H4 (cell line): ENCODE measurements around the gene TTYH1. TPM values are rescaled to one million over a fixed set of nuclear protein-coding genes. Genes with fewer than 3 reads are reported as not detected.
A peak's percentile ranks its signal among the peaks of the same experiment; 100 is the strongest.

Experiments used
- DNase-seq: peaks from one replicate; pipeline ENCODE4 v3.0.0-alpha.2; 2015; ENCODE audit warnings: low spot score
- total RNA-seq: library from RNA; depleted of rRNA; stranded (reverse); fragments of >200 nt; shearing (Covaris generic); gene quantifications from 2 replicates; pipeline ENCODE4 v1.2.3, GENCODE V29; 2014; rRNA removed

Gene TTYH1
- total RNA-seq, 1 experiment from 2014 or later: not detected

- peak; percentile 73 for DNase-seq
Measured at GRCh38 chr19:54478677-54479266, 63.5 kb downstream of the TTYH1 start.

GRCh38 chr19:54480051-54480450, 64.8 kb downstream of the TTYH1 start:
- no peak for DNase-seq

- peak; percentile 77 for DNase-seq
Measured at GRCh38 chr19:54481326-54481930, 66.2 kb downstream of the TTYH1 start.

- no peak for DNase-seq
Measured at GRCh38 chr19:54482889-54483288, 67.6 kb downstream of the TTYH1 start.

- DNase-seq: no peak
Measured at GRCh38 chr19:54484451-54484850, 69.2 kb downstream of the TTYH1 start.

- no peak for DNase-seq
Measured at GRCh38 chr19:54485851-54486250, 70.6 kb downstream of the TTYH1 start.

Other genes with a start within 250 kb of the TTYH1 start
- not detected in 2 replicates for gene TMC4, start 242.3 kb upstream of the TTYH1 start, total RNA-seq
- 88.1 and 139 TPM in 2 replicates for gene MBOAT7, start 225.9 kb upstream of the TTYH1 start, total RNA-seq
- gene TSEN34, start 224.2 kb upstream of the TTYH1 start, total RNA-seq: 166 and 167 TPM in 2 replicates
- 2,262 and 2,532 TPM in 2 replicates for gene RPS9, start 214.6 kb upstream of the TTYH1 start, total RNA-seq
- gene LILRB3, start 192.5 kb upstream of the TTYH1 start, total RNA-seq: not detected in 2 replicates
- gene LILRA6, start 172.7 kb upstream of the TTYH1 start, total RNA-seq: not detected in 2 replicates
- not detected in 2 replicates for gene LILRB5, start 158.2 kb upstream of the TTYH1 start, total RNA-seq
- not detected in 2 replicates for gene LILRB2, start 134.4 kb upstream of the TTYH1 start, total RNA-seq
- not detected in 2 replicates for gene LILRA5, start 102.3 kb upstream of the TTYH1 start, total RNA-seq
- not detected in 2 replicates for gene LILRA4, start 76.3 kb upstream of the TTYH1 start, total RNA-seq
- gene LAIR1, start 50.5 kb upstream of the TTYH1 start, total RNA-seq: 0.46 and 1.5 TPM in 2 replicates
- gene LENG8, start 33.7 kb downstream of the TTYH1 start, total RNA-seq: 4.3 and 4.6 TPM in 2 replicates
- 0.33 and 0.64 TPM in 2 replicates for gene LENG9, start 48.3 kb downstream of the TTYH1 start, total RNA-seq
- 5.1 and 7.0 TPM in 2 replicates for gene CDC42EP5, start 57.8 kb downstream of the TTYH1 start, total RNA-seq
- gene LAIR2, start 87.4 kb downstream of the TTYH1 start, total RNA-seq: not detected in 2 replicates
- not detected in 2 replicates for gene LILRA2, start 158.3 kb downstream of the TTYH1 start, total RNA-seq
- gene LILRA1, start 178.2 kb downstream of the TTYH1 start, total RNA-seq: not detected in 2 replicates
- gene LILRB1, start 215.0 kb downstream of the TTYH1 start, total RNA-seq: not detected in 2 replicates
- not detected in 2 replicates for gene LILRB4, start 247.5 kb downstream of the TTYH1 start, total RNA-seq